HCT116 (cell line): ENCODE measurements around the gene TYRO3. TPM values are rescaled to one million over a fixed set of nuclear protein-coding genes. Genes with fewer than 3 reads are reported as not detected.

Experiments
- ATAC-seq: fragments of 200-7000 bp; cut with Tn5 transposase; 2 replicates; pipeline ENCODE4 v1.9.1; 2020; ENCODE audit warnings: mild to moderate bottlenecking, moderate library complexity
- BruUV-seq: library from RNA; stranded (reverse); fragments of 400-500 nt; replicated peaks from 2 replicates; lab custom pipeline; 2021; lab: Mats Ljungman, UMichigan
- CTCF ChIA-PET: fragments of 300-600 bp; sonication (Branson Sonifier 250); formaldehyde crosslinking; loops from one replicate; lab custom pipeline; 2021; ENCODE audit warnings: antibody characterized with exemption; lab: Charles Lee
- POLR2A ChIA-PET: fragments of 300-600, 350-600 bp; sonication (Branson Sonifier 250); formaldehyde crosslinking; loops from one replicate; lab custom pipeline; 2021; ENCODE audit warnings: antibody characterized with exemption; lab: Charles Lee
- RAD21 ChIA-PET, 2 experiments: fragments of 300-600 bp; sonication (Branson Sonifier 250); formaldehyde crosslinking; loops; one replicate each; lab custom pipeline; 2023; ENCODE audit warnings: low total read pairs in 2 of 2; ENCODE audit not compliant: uncharacterized antibody in 2 of 2, unreplicated experiment in 2 of 2, low non-redundant PET in 1 of 2; lab: Charles Lee
- DNase-seq: peaks from one replicate; pipeline ENCODE4 v3.0.0-alpha.2; 2010; ENCODE audit warnings: low read depth, low spot score
- H2AFZ ChIP-seq: fragments of 200-600 bp; shearing (Covaris generic), sonication (generic); 2 replicates; pipeline ENCODE4 v1.6.1; 2017; ENCODE audit warnings: low read depth, mixed run types, mixed read lengths, antibody characterized with exemption, low read length; ENCODE audit not compliant: poor library complexity, severe bottlenecking
- H3K27ac ChIP-seq: 2 replicates; pipeline ENCODE4 v1.5.1; 2012; ENCODE audit warnings: low read depth, low read length
- H3K27me3 ChIP-seq: fragments of 200-600 bp; sonication (generic); 2 replicates; pipeline ENCODE4 v1.6.1; 2016; ENCODE audit warnings: mixed run types, low read length, mixed read lengths; ENCODE audit not compliant: insufficient read depth
- H3K36me3 ChIP-seq, 2 experiments: fragments of 200-500 bp in 1 of 2; fragments of 200-600 bp in 1 of 2; sonication (Bioruptor generic) in 1 of 2; sonication (generic) in 1 of 2; 2 replicates each; pipeline versions ENCODE4 v1.5.1 to v1.6.1; 2014 to 2016; ENCODE audit warnings: low read length in 2 of 2, inconsistent platforms in 1 of 2, mixed read lengths in 1 of 2, mixed run types in 1 of 2; ENCODE audit not compliant: insufficient read depth in 2 of 2, control insufficient read depth in 1 of 2
- H3K4me1 ChIP-seq, 2 experiments: fragments of 200-600 bp in 1 of 2; sonication (generic) in 1 of 2; 2 replicates each; pipeline versions ENCODE4 v1.5.1 to v1.6.1; 2012 to 2017; ENCODE audit warnings: low read length in 2 of 2, inconsistent platforms in 1 of 2, mild to moderate bottlenecking in 1 of 2, mixed read lengths in 1 of 2, mixed run types in 1 of 2, moderate library complexity in 1 of 2; ENCODE audit not compliant: insufficient read depth in 2 of 2, control insufficient read depth in 1 of 2
- H3K4me2 ChIP-seq: fragments of 200-600 bp; sonication (generic); 2 replicates; pipeline ENCODE4 v1.6.1; 2017; ENCODE audit warnings: mixed run types, low read length, mixed read lengths
- H3K4me3 ChIP-seq, 2 experiments: fragments of 200-600 bp in 1 of 2; sonication (generic) in 1 of 2; replicated peaks in 1 of 2; 2 replicates each; pipeline ENCODE4 v1.5.1; 2011 to 2016; ENCODE audit warnings: low read length in 2 of 2, control low read depth in 1 of 2, low read depth in 1 of 2, mild to moderate bottlenecking in 1 of 2, mixed read lengths in 1 of 2, mixed run types in 1 of 2
- H3K79me2 ChIP-seq: fragments of 200-600 bp; sonication (generic); 2 replicates; pipeline ENCODE4 v1.6.1; 2017; ENCODE audit warnings: mild to moderate bottlenecking, mixed run types, low read length, moderate library complexity, mixed read lengths; ENCODE audit not compliant: insufficient read depth
- H3K9ac ChIP-seq: fragments of 200-600 bp; sonication (generic); 2 replicates; pipeline ENCODE4 v1.6.1; 2016; ENCODE audit warnings: low read length, mixed read lengths
- H3K9me2 ChIP-seq: fragments of 200-600 bp; sonication (generic), shearing (Covaris generic); 2 replicates; pipeline ENCODE4 v1.6.1; 2017; ENCODE audit warnings: mixed run types, mild to moderate bottlenecking, moderate library complexity; ENCODE audit not compliant: insufficient read depth
- H3K9me3 ChIP-seq, 2 experiments: fragments of 200-500 bp in 1 of 2; fragments of 200-600 bp in 1 of 2; sonication (Bioruptor generic) in 1 of 2; sonication (generic) in 1 of 2; 2 replicates each; pipeline ENCODE4 v1.6.1; 2014 to 2017; ENCODE audit warnings: low read length in 2 of 2, mixed read lengths in 2 of 2, inconsistent platforms in 1 of 2, low read depth in 1 of 2, mild to moderate bottlenecking in 1 of 2, mixed run types in 1 of 2, moderate library complexity in 1 of 2; ENCODE audit not compliant: control insufficient read depth in 1 of 2, insufficient read depth in 1 of 2
- H4K20me1 ChIP-seq: fragments of 200-600 bp; sonication (generic), shearing (Covaris generic); 2 replicates; pipeline ENCODE4 v1.6.1; 2017; ENCODE audit warnings: mixed run types, mild to moderate bottlenecking, moderate library complexity; ENCODE audit not compliant: insufficient read depth
- ATF3 ChIP-seq: IDR thresholded peaks from 2 replicates; pipeline ENCODE4 v1.6.1; 2012
- EGR1 ChIP-seq: IDR thresholded peaks from 2 replicates; pipeline ENCODE4 v1.6.1; 2012; ENCODE audit warnings: low read depth
- ELF1 ChIP-seq: IDR thresholded peaks from 2 replicates; pipeline ENCODE4 v1.6.1; 2012; ENCODE audit warnings: low read depth, borderline replicate concordance
- MAX ChIP-seq: IDR thresholded peaks from 2 replicates; pipeline ENCODE4 v1.6.1; 2012
- POLR2A ChIP-seq: IDR thresholded peaks from 2 replicates; pipeline ENCODE4 v1.7.0; 2011; ENCODE audit warnings: borderline replicate concordance; ENCODE audit not compliant: insufficient read depth, insufficient read length; ENCODE audit errors: extremely low read depth
- POLR2AphosphoS5 ChIP-seq: IDR thresholded peaks from 2 replicates; pipeline ENCODE4 v1.6.1; 2011; ENCODE audit warnings: mild to moderate bottlenecking, low read depth, low read length, moderate library complexity
- REST ChIP-seq: IDR thresholded peaks from 2 replicates; pipeline ENCODE4 v1.6.1; 2012; ENCODE audit warnings: low read depth
- SP1 ChIP-seq: IDR thresholded peaks from 2 replicates; pipeline ENCODE4 v1.6.1; 2012; ENCODE audit warnings: low read depth
- SRF ChIP-seq: IDR thresholded peaks from 2 replicates; pipeline ENCODE4 v1.6.1; 2012; ENCODE audit warnings: low read depth
- YY1 ChIP-seq: IDR thresholded peaks from 2 replicates; pipeline ENCODE4 v1.6.1; 2011; ENCODE audit warnings: low read length, low read depth, moderate library complexity, mild to moderate bottlenecking; ENCODE audit not compliant: insufficient replicate concordance; ENCODE audit errors: extremely low read depth
- ZBTB33 ChIP-seq: IDR thresholded peaks from 2 replicates; pipeline ENCODE4 v1.6.1; 2011; ENCODE audit warnings: mild to moderate bottlenecking, low read length, moderate library complexity; ENCODE audit not compliant: insufficient replicate concordance; ENCODE audit errors: extremely low read depth
- intact Hi-C: fragments of 100-400 bp; cut with micrococcal nuclease; formaldehyde crosslinking; loops from 2 replicates; pipeline ENCODE4 v1.10.0; 2022
- total RNA-seq: library from RNA; stranded (reverse); gene quantifications from one replicate; pipeline ENCODE4 v1.2.1, GENCODE V29; 2021; ENCODE audit not compliant: unreplicated experiment

Gene TYRO3
- total RNA-seq, 1 experiment from 2014 or later, result 34.6 TPM

- RAD21 ChIA-PET, result no interaction called here
- no peak for DNase-seq
- ATAC-seq, result no peak
- H2AFZ ChIP-seq, result no peak overlapping the region
- H3K4me1 ChIP-seq, result peaks cover 7 to 21% of the 10 kb centered on the region in 2 experiments; a peak in 3 of 4 replicates
- TF ChIP-seq ELF1 (no peak), REST (no peak), SRF (no peak), MAX (no peak), YY1 (no peak), ATF3 (no peak), EGR1 (no peak), ZBTB33 (no peak), POLR2A (no peak), SP1 (no peak), POLR2AphosphoS5 (no peak)
- TF ChIP-seq, all 23 proteins: peak for 0
- ChIA-PET POLR2A (interaction anchor here (1.4 kb wide), 1 partner anchor 18 kb away, joined by 5 read pairs; the partner anchor contains the start of gene RPAP1), CTCF (no interaction called here)
- Histone ChIP-seq H4K20me1 (no peaks in the 10 kb centered on the region), H3K9ac (no peak overlapping the region), H3K79me2 (no peaks in the 10 kb centered on the region; the same call in 1 of the 2 replicates), H3K9me2 (no peaks in the 10 kb centered on the region), H3K27ac (no peak overlapping the region), H3K4me3 (no peak overlapping the region), H3K36me3 (peaks cover 2 to 10% of the 10 kb centered on the region in 2 experiments; a peak in 1 of 4 replicates), H3K4me2 (no peak overlapping the region), H3K27me3 (no peaks in the 10 kb centered on the region), H3K9me3 (no peaks in the 10 kb centered on the region)
- BruUV-seq, result no TSS peak
- intact Hi-C loops, result loop anchor here (10.0 kb wide), 1 partner anchor 83 kb away; no protein-coding TSS in a partner anchor
Measured at GRCh38 chr15:41561777-41562145, 2.7 kb downstream of the TYRO3 start.
